ENCODE measurements around the gene RBM6. TPM values are rescaled to one million over a fixed set of nuclear protein-coding genes. Genes with fewer than 3 reads are reported as not detected.

RBM6 gene
- polyA plus RNA-seq, 1 experiment = 62.8 TPM

- Histone ChIP-seq H3K4me3 (ENCODE audit: low read depth, low read length) (no peak overlapping the region), H3K9me3 (ENCODE audit: control insufficient read depth, insufficient read depth, low read length) (no peaks in the 10 kb centered on the region), H3K27me3 (ENCODE audit: control insufficient read depth, insufficient read depth, low read length) (no peaks in the 10 kb centered on the region), H3K27ac (ENCODE audit: low read depth, low read length) (no peak overlapping the region)
- ChIA-PET CTCF (interaction anchor here (0.5 to 2.1 kb wide), 4 partner anchors 62 to 108 kb away, joined by 3 to 8 read pairs (median 6); no protein-coding TSS in a partner anchor), POLR2A (interaction anchor here (1.0 kb wide), 1 partner anchor 23 kb away, joined by 3 read pairs; no protein-coding TSS in a partner anchor)
- TF ChIP-seq CTCF (IDR thresholded peaks at IDR 0.05; ENCODE audit: low read depth, low read length) = no peak
- no peak for DNase-seq (ENCODE audit: low read depth, low spot score)
Observed at GRCh38 chr3:50118237-50118636, 178.3 kb downstream of the RBM6 start.

- ChIA-PET POLR2A (no interaction called here), CTCF (interaction anchor here (1.1 to 9.3 kb wide), 4 partner anchors 12 to 71 kb away, joined by 3 to 154 read pairs (median 8); partner anchors contain the start of gene GNAT1)
- TF ChIP-seq CTCF (IDR thresholded peaks at IDR 0.05; ENCODE audit: low read depth, low read length) = no peak
- no peak overlapping the region for H3K4me3 ChIP-seq (ENCODE audit: low read depth, low read length)
- no peaks in the 10 kb centered on the region for H3K27me3 ChIP-seq (ENCODE audit: control insufficient read depth, insufficient read depth, low read length)
- no peaks in the 10 kb centered on the region for H3K9me3 ChIP-seq (ENCODE audit: control insufficient read depth, insufficient read depth, low read length)
- no peak for DNase-seq (ENCODE audit: low read depth, low spot score)
- no peak overlapping the region for H3K27ac ChIP-seq (ENCODE audit: low read depth, low read length)
Observed at GRCh38 chr3:50119786-50120185, 179.8 kb downstream of the RBM6 start.

- no peak for DNase-seq (ENCODE audit: low read depth, low spot score)
- no peak for TF ChIP-seq CTCF (IDR thresholded peaks at IDR 0.05; ENCODE audit: low read depth, low read length)
- Histone ChIP-seq H3K9me3 (ENCODE audit: control insufficient read depth, insufficient read depth, low read length) (no peaks in the 10 kb centered on the region), H3K27ac (ENCODE audit: low read depth, low read length) (no peak overlapping the region), H3K27me3 (ENCODE audit: control insufficient read depth, insufficient read depth, low read length) (no peaks in the 10 kb centered on the region), H3K4me3 (ENCODE audit: low read depth, low read length) (no peak overlapping the region)
- CTCF ChIA-PET = interaction anchor here (0.9 to 9.3 kb wide), 12 partner anchors 8 to 101 kb away, joined by 3 to 154 read pairs (median 4); partner anchors contain the start of gene GNAT1
- POLR2A ChIA-PET = interaction anchor here (1.1 kb wide), 1 partner anchor 69 kb away, joined by 3 read pairs; no protein-coding TSS in a partner anchor
Observed at GRCh38 chr3:50120364-50121071, 180.6 kb downstream of the RBM6 start.

GRCh38 chr3:50121072-50122032 is 181.4 kb downstream of the RBM6 start:
- Histone ChIP-seq H3K27me3 (ENCODE audit: control insufficient read depth, insufficient read depth, low read length) (no peaks in the 10 kb centered on the region), H3K9me3 (ENCODE audit: control insufficient read depth, insufficient read depth, low read length) (no peaks in the 10 kb centered on the region), H3K27ac (ENCODE audit: low read depth, low read length) (no peak overlapping the region), H3K4me3 (ENCODE audit: low read depth, low read length) (no peak overlapping the region)
- ChIA-PET CTCF (interaction anchor here (0.9 to 9.3 kb wide), 11 partner anchors 8 to 100 kb away, joined by 3 to 154 read pairs (median 4); partner anchors contain the start of gene GNAT1), POLR2A (interaction anchor here (1.1 kb wide), 2 partner anchors 62 to 68 kb away, joined by 3 read pairs; no protein-coding TSS in a partner anchor)
- peak; percentile 79 for TF ChIP-seq CTCF (IDR thresholded peaks at IDR 0.05; ENCODE audit: low read depth, low read length)
- peak; percentile 66 for DNase-seq (ENCODE audit: low read depth, low spot score)

Data from AG04450 (cell line).